HG02938 (cell line): Measurements from ENCODE around the gene TP73.

Experiments used
- ATAC-seq: cut with Tn5 transposase; IDR thresholded peaks from one replicate; pipeline ENCODE4 v1.9.1; 2021; ENCODE audit warnings: mild to moderate bottlenecking, moderate library complexity; ENCODE audit not compliant: unreplicated experiment

Gene TP73

GRCh38 chr1:3683992-3684391 lies 31.7 kb downstream of the TP73 start:
- no peak for ATAC-seq

GRCh38 chr1:3685222-3685621 lies 32.9 kb downstream of the TP73 start:
- no peak for ATAC-seq

- ATAC-seq = no peak
Observed at GRCh38 chr1:3685906-3686305, 33.6 kb downstream of the TP73 start.

- no peak for ATAC-seq
Observed at GRCh38 chr1:3687504-3687903, 35.2 kb downstream of the TP73 start.

GRCh38 chr1:3688356-3689137 lies 36.2 kb downstream of the TP73 start:
- no peak for ATAC-seq

- ATAC-seq = no peak
Observed at GRCh38 chr1:3689138-3689750, 36.9 kb downstream of the TP73 start.

GRCh38 chr1:3690282-3691065 lies 38.2 kb downstream of the TP73 start:
- ATAC-seq = no peak

GRCh38 chr1:3691421-3692204 lies 39.3 kb downstream of the TP73 start:
- ATAC-seq = no peak

- no peak for ATAC-seq
Observed at GRCh38 chr1:3692598-3692997, 40.3 kb downstream of the TP73 start.

- no peak for ATAC-seq
Observed at GRCh38 chr1:3693321-3693720, 41.0 kb downstream of the TP73 start.

GRCh38 chr1:3695326-3696217 lies 43.3 kb downstream of the TP73 start:
- no peak for ATAC-seq

GRCh38 chr1:3696689-3697088 lies 44.4 kb downstream of the TP73 start:
- no peak for ATAC-seq

GRCh38 chr1:3697104-3697503 lies 44.8 kb downstream of the TP73 start:
- ATAC-seq = no peak

GRCh38 chr1:3697810-3698209 lies 45.5 kb downstream of the TP73 start:
- no peak for ATAC-seq

- no peak for ATAC-seq
Observed at GRCh38 chr1:3698660-3699408, 46.5 kb downstream of the TP73 start.

- no peak for ATAC-seq
Observed at GRCh38 chr1:3699596-3699995, 47.3 kb downstream of the TP73 start.

GRCh38 chr1:3700631-3701030 lies 48.3 kb downstream of the TP73 start:
- no peak for ATAC-seq

- ATAC-seq = no peak
Observed at GRCh38 chr1:3702528-3702927, 50.2 kb downstream of the TP73 start.

GRCh38 chr1:3702990-3703728 lies 50.8 kb downstream of the TP73 start:
- no peak for ATAC-seq
